Iris pigment epithelial cell (primary cell): ENCODE results near the gene PRDM15.
"Not testable (repeated sequence)": the region's sequence is repeated elsewhere in the genome, so short reads cannot be mapped to it uniquely, and the experiment has no call there.

Source experiments
- DNase-seq: peaks from one replicate; pipeline ENCODE4 v3.0.0-alpha.2; 2011; ENCODE audit warnings: low read depth

Gene PRDM15

GRCh38 chr21:41805643-41806042, 73.5 kb downstream of the PRDM15 start:
- DNase-seq, result no peak

- DNase-seq, result no peak
These were observed 74.1 kb downstream of the PRDM15 start for GRCh38 chr21:41805038-41805437.

GRCh38 chr21:41804381-41804780, 74.8 kb downstream of the PRDM15 start:
- DNase-seq, result no peak

- no peak for DNase-seq
These were observed 75.8 kb downstream of the PRDM15 start for GRCh38 chr21:41803316-41803715.

- peak; percentile 45 for DNase-seq
These were observed 76.5 kb downstream of the PRDM15 start for GRCh38 chr21:41802684-41803083.

- no peak for DNase-seq
These were observed 77.0 kb downstream of the PRDM15 start for GRCh38 chr21:41802198-41802584.

GRCh38 chr21:41801321-41802197, 77.6 kb downstream of the PRDM15 start:
- DNase-seq, result no peak

- DNase-seq, result no peak
These were observed 78.5 kb downstream of the PRDM15 start for GRCh38 chr21:41800425-41801320.

- no peak for DNase-seq
These were observed 79.4 kb downstream of the PRDM15 start for GRCh38 chr21:41799763-41800162.

- no peak for DNase-seq
These were observed 80.8 kb downstream of the PRDM15 start for GRCh38 chr21:41798326-41798725.

GRCh38 chr21:41796476-41797080, 82.6 kb downstream of the PRDM15 start:
- DNase-seq, result no peak

- no peak for DNase-seq
These were observed 83.4 kb downstream of the PRDM15 start for GRCh38 chr21:41795726-41796125.

- DNase-seq, result no peak
These were observed 84.5 kb downstream of the PRDM15 start for GRCh38 chr21:41794600-41794999.

GRCh38 chr21:41792711-41793110, 86.4 kb downstream of the PRDM15 start:
- DNase-seq, result no peak

GRCh38 chr21:41786509-41786987, 92.6 kb downstream of the PRDM15 start:
- no peak for DNase-seq

- DNase-seq, result not testable (repeated sequence)
These were observed 93.9 kb downstream of the PRDM15 start for GRCh38 chr21:41785262-41785661.

GRCh38 chr21:41784456-41785102, 94.6 kb downstream of the PRDM15 start:
- no peak for DNase-seq

- DNase-seq, result peak; percentile 30
These were observed 95.5 kb downstream of the PRDM15 start for GRCh38 chr21:41783476-41784180.

GRCh38 chr21:41781050-41781410, 98.1 kb downstream of the PRDM15 start:
- DNase-seq, result no peak

GRCh38 chr21:41780337-41781049, 98.7 kb downstream of the PRDM15 start:
- DNase-seq, result no peak

GRCh38 chr21:41779659-41780058, 99.5 kb downstream of the PRDM15 start:
- no peak for DNase-seq
